Thymus (tissue), 14 donors: ENCODE measurements around the gene ECT2L. TPM values are rescaled to one million over a fixed set of nuclear protein-coding genes. Genes with fewer than 3 reads are reported as not detected.

Source experiments
- DNase-seq, 9 donors: peaks; one replicate each; pipeline ENCODE4 v3.0.0-alpha.2; 2013; ENCODE audit warnings: low spot score in 9 of 9, low read depth in 6 of 9, missing footprints in 1 of 9
- H3K27ac ChIP-seq, 2 donors: one replicate each; pipeline ENCODE4 v1.5.1; 2013; ENCODE audit warnings: control low read depth in 1 of 2, low read depth in 1 of 2, low read length in 1 of 2, mild to moderate bottlenecking in 1 of 2, moderate library complexity in 1 of 2
- H3K27me3 ChIP-seq, 2 donors: one replicate each; pipeline ENCODE4 v1.5.1; 2013; ENCODE audit warnings: low read length in 1 of 2; ENCODE audit not compliant: control insufficient read depth in 2 of 2, insufficient read depth in 1 of 2
- H3K36me3 ChIP-seq, 2 donors: one replicate each; pipeline ENCODE4 v1.5.1; 2013; ENCODE audit warnings: low read length in 1 of 2, mild to moderate bottlenecking in 1 of 2, moderate library complexity in 1 of 2; ENCODE audit not compliant: control insufficient read depth in 2 of 2, insufficient read depth in 2 of 2
- H3K4me1 ChIP-seq, 2 donors: one replicate each; pipeline ENCODE4 v1.5.1; 2013; ENCODE audit warnings: low read length in 2 of 2; ENCODE audit not compliant: control insufficient read depth in 2 of 2, insufficient read depth in 2 of 2
- H3K4me3 ChIP-seq, 2 donors: one replicate each; pipeline ENCODE4 v1.5.1; 2013; ENCODE audit warnings: low read length in 2 of 2, control low read depth in 1 of 2, mild to moderate bottlenecking in 1 of 2
- H3K9me3 ChIP-seq, 2 donors: one replicate each; pipeline ENCODE4 v1.5.1; 2013; ENCODE audit warnings: low read length in 1 of 2, mild to moderate bottlenecking in 1 of 2; ENCODE audit not compliant: control insufficient read depth in 2 of 2, insufficient read depth in 1 of 2
- WGBS: extraction: QIAGEN DNeasy Blood & Tissue Kit; methylation state at CpG from one replicate; pipeline ENCODE4 v1.1.7; 2013; 5-methylcytosine and 5-hydroxymethylcytosine counted together
- long read RNA-seq, 10 donors: transcript quantifications; one replicate each; lab custom pipeline, GENCODE V29; 2026
- polyA plus RNA-seq: library from polyadenylated mRNA; stranded (reverse); fragments of 200-250 nt; gene quantifications from one replicate; pipeline ENCODE4 v1.2.3, GENCODE V29; 2013
- total RNA-seq: library from RNA; stranded (reverse); fragments of 120-200 nt; gene quantifications from one replicate; pipeline ENCODE4 v1.2.4, GENCODE V29; 2013
- donor health status: healthy.

ECT2L gene
- total RNA-seq (0.09 TPM), polyA plus RNA-seq (0.43 TPM)
- long read RNA-seq, donor 1: 0 reads
- long read RNA-seq, donor 2: 0 reads
- long read RNA-seq, donor 3: 0 reads
- long read RNA-seq, donor 4, partial matches to known transcripts: 20 of 20 reads
- long read RNA-seq, donor 4, other reads (novel, unspliced or antisense): 0 of 20 reads
- long read RNA-seq, donor 5: 0 reads
- long read RNA-seq, donor 6: 0 reads
- long read RNA-seq, donor 7, partial matches to known transcripts: 9 of 9 reads
- long read RNA-seq, donor 7, other reads (novel, unspliced or antisense): 0 of 9 reads
- long read RNA-seq, donor 8: 0 reads
- long read RNA-seq, donor 9: 0 reads
- long read RNA-seq, donor 10: 0 reads

DNA sequence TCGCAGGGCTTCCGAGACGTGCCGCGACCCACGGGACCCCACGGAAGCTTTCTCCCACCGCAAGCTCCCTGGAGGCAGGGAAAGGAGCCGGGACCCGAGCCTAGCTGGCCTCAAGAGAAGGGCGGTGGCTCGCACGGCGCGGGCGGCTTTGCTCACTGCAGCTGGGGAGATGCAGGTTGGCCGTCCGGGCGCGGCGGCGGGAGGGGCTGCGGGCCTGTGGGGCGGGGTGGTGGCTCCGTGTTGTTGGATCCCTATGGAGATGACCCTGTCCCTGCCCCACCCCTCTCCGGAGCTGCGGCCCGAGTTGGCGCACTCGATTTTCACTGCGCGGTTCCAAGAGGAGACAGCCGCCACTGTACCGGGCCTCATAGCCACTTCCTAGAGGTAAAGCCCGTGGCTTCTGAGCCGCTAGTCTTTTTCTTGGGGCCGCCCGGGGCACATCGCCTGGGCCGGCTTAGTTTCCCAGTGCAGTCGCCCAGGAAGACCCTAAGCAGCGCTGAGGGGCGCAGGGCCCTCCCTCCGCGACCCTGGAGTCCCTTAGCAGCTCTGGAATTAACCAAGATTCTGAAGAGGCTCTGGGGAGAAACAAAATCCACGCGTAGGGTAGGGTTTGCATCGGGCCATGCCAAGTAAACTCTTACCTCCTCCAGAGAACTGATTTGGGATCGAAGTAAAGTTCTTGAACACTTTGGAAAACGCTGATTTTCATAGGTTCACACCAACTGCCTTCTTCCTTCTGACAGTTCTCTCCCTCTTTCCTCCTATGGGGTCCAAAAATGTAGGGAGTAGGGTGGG, at the start of gene ECT2L:
TSS of gene ECT2L (plus strand) at position 279 of the 795 bp plus-strand sequence. CDS start 17,188 bp downstream, outside the sequence.
- Histone ChIP-seq H3K27ac (no peak within 1 kb of the TSS), H3K4me1 (peaks cover 5 to 8% of the 10 kb centered on the region in 2 donors), H3K4me3 (peak within 1 kb of the TSS; percentile 12 to 30), H3K36me3 (peaks cover 6 to 9% of the 10 kb centered on the region in 2 donors), H3K27me3 (peaks cover 0 to 11% of the 10 kb centered on the region in 2 donors), H3K9me3 (peaks cover 0 to 3% of the 10 kb centered on the region in 2 donors)
- no peak for DNase-seq
- 30% methylated on average over 49 of the region's 50 CpGs for WGBS

DNA sequence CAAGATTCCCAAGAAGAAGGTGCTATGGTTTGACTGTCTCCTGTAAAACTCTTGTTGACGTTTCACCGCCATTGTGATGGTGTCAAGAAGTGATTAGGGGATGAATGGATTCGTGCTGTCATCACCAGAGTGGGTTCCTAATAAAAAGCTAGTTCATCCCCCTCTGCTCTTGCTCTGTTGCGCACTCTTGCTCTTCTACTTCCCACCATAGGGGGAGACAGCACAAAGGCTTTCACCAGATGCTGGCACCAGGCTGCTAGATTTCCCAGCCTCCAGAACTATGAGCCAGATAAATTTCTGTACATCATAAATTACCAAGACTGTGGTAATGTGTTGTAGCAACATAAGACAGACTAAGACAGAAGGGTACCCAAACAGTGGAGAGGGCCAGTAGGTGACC, 43.9 kb upstream of the ECT2L start:
- DNase-seq: no peak
- no peaks in the 10 kb centered on the region for H3K4me1 ChIP-seq
- H3K36me3 ChIP-seq: no peaks in the 10 kb centered on the region
- H3K4me3 ChIP-seq: no peak overlapping the region
- 95% methylated on average over 4 of the region's 4 CpGs for WGBS
- H3K27ac ChIP-seq: no peak overlapping the region
- H3K9me3 ChIP-seq: peaks cover 0 to 4% of the 10 kb centered on the region in 2 donors
- no peaks in the 10 kb centered on the region for H3K27me3 ChIP-seq

DNA sequence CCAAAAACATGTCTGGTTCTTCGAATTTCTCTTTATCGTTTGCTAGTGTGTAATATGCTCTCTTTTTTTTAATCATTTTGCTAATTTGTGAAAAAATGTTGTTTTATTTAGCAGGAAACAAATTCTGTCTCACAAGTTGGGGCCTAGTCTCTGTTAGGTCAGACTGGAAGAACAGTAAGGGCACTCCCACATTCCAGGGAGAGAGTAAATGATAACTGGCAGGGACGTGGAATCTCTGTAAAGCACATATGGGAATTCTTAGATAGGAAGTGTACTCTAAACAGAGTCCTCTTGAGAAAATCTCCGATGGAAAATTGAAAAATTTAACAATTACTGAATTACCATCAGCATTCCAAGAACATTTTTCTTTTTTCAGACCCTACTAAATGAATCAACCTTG, 38.8 kb upstream of the ECT2L start:
- no peak overlapping the region for H3K4me3 ChIP-seq
- WGBS: 99% methylated on average over 4 of the region's 4 CpGs
- H3K9me3 ChIP-seq: no peaks in the 10 kb centered on the region
- H3K27me3 ChIP-seq: no peaks in the 10 kb centered on the region
- DNase-seq: no peak
- H3K4me1 ChIP-seq: no peaks in the 10 kb centered on the region
- no peaks in the 10 kb centered on the region for H3K36me3 ChIP-seq
- no peak overlapping the region for H3K27ac ChIP-seq

DNA sequence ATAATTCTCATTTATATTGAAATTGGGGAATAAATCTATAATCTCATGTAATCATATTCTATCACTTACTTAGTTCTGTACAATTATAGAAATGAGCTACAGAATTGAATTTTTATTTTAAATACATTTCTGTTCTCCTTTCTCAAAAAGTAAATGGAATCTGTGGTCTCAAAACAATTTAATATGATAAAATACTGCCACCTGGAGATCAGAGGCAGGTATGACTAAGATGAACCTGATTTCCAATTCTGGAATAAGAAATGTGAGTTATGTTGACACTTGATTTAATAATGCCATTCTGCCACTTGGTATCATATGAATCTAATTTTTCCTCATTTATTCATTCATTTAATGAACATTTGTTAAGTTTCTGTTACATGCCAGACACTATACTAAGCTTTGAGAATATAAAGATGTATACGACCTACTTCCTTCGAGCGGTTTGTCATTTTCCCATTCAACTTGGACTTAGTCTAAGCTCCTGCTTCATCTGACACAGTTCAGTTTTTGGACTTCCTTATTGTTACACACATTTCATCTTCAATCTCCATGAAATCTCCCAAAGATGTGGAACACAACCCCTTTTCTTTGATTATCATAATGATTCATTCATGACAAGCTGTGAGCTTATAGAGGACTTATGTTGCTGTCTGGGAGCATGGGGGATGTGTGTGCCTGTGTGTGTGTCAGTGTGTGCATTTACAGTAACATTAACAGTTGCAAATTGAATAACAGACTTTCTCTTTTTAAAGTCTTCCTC, 29.8 kb upstream of the ECT2L start:
- H3K4me3 ChIP-seq: no peak overlapping the region
- no peak overlapping the region for H3K27ac ChIP-seq
- peak in 3 of 9 donors; percentile 15 to 53 (median 32) for DNase-seq
- no peaks in the 10 kb centered on the region for H3K36me3 ChIP-seq
- no peaks in the 10 kb centered on the region for H3K27me3 ChIP-seq
- WGBS: 98% methylated on average over 3 of the region's 3 CpGs
- H3K9me3 ChIP-seq: no peaks in the 10 kb centered on the region
- no peaks in the 10 kb centered on the region for H3K4me1 ChIP-seq

DNA sequence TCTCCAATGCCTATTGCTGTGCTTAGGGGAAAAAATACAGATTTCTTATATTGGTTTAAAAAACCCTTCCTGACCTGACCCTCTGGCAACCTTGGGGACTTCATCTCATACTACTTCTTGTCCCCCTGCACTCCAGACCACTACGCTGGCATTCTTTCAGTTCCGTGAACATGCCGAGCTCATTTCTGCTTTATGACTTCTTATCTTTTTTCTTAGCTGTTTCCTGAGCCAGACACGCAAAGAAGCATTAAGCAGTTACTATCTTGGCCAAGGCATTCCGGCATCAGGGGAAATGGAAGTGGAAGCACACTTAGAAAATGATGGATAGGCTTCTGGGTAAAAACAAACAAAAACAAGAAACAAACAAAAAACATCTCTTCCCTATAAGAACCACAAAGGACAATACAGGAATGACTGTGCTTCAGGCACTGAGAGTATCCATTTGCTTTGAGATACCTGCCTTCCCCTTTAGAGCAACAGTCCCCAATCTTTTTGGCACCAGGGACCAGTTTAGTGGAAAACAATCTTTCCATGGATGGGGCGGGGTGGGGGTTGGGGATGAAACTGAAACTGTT, 26.7 kb upstream of the ECT2L start:
- no peaks in the 10 kb centered on the region for H3K9me3 ChIP-seq
- H3K4me3 ChIP-seq: no peak overlapping the region
- H3K27ac ChIP-seq: no peak overlapping the region
- peak in 1 of 9 donors; percentile 18 for DNase-seq
- H3K4me1 ChIP-seq: peaks cover 4 to 5% of the 10 kb centered on the region in 2 donors
- H3K36me3 ChIP-seq: no peaks in the 10 kb centered on the region
- WGBS: 33% methylated on average over 6 of the region's 6 CpGs
- no peaks in the 10 kb centered on the region for H3K27me3 ChIP-seq

- WGBS: 30% methylated on average over 8 of the region's 8 CpGs
These were observed 23.2 kb upstream of the ECT2L start for GRCh38 chr6:138772596-138773176.

DNA sequence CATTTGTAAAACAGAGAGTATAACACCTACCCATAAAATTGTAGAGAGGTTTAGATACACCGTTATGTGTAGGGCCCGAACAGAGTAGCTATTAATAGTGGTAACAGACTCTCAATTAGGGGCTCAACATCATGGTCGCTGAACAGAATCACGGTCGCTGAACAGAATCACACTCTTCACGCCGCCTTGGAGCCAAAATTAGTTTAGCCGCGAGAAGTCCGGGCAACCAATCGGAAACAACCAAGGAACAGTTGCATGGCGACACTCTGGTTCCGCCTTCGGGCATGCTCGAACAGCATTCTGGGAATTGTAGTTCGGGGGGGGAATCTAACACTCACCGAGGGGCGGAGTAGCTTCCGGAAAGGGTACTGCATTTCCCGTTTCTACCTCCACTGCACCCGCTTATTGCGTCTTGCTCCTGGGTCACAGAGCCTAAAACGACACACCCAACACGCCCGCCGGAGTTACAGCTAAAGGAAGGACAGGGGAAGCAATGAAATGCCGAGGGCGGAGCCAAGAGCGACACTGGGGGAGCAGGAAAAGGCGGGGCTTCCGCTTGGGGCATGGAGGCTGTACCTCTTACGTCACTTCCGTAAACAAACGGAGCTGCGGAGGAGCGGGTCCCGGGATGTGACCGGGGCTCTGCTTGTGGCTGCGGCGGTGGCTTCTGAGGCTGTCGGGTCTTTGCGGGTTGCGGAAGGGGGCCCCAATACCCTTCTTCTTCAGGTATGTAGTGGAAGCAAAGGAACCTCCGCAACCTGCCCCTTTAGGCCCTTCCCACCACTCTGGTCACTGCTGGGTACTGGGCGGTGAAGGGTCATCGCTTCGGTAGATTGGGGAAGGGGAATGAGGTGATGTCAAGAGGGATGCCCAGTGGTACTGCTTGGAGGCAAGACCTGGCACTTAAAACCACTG, 22.5 kb upstream of the ECT2L start, which contains the start of gene CCDC28A:
TSS of gene CCDC28A (plus strand) at position 593 of the 915 bp plus-strand sequence. CDS start 2,352 bp downstream, outside the sequence.
- H3K36me3 ChIP-seq: peaks cover 0 to 7% of the 10 kb centered on the region in 2 donors
- H3K4me3 ChIP-seq: peak within 1 kb of the TSS; percentile 65 to 86
- WGBS: under 1% methylated on average over 47 of the region's 47 CpGs
- peak; percentile 93 to 98 (median 97) for DNase-seq
- peaks cover 10 to 13% of the 10 kb centered on the region in 2 donors for H3K4me1 ChIP-seq
- H3K27ac ChIP-seq: peak within 1 kb of the TSS; percentile 99
- H3K27me3 ChIP-seq: no peaks in the 10 kb centered on the region
- H3K9me3 ChIP-seq: no peaks in the 10 kb centered on the region

More at GRCh38 chr6:138772596-138773176, 23.2 kb upstream of the ECT2L start:
- Histone ChIP-seq H3K4me1 (peaks cover 10 to 13% of the 10 kb centered on the region in 2 donors), H3K27me3 (no peaks in the 10 kb centered on the region), H3K9me3 (no peaks in the 10 kb centered on the region), H3K36me3 (peaks cover 0 to 4% of the 10 kb centered on the region in 2 donors), H3K4me3 (peak overlapping the region; percentile 65 to 86), H3K27ac (peak overlapping the region; percentile 46 to 99)
- DNase-seq: peak in 1 of 9 donors; percentile 17
